GM12873 (cell line): ENCODE results near the gene PACSIN2.

Experiments
- TF ChIP-seq, protein P1 (sequence below): IDR thresholded peaks from 2 replicates; pipeline ENCODE4 v1.5.1; 2012; ENCODE audit warnings: low read depth, mild to moderate bottlenecking, moderate library complexity, low read length, control low read depth; ENCODE audit not compliant: insufficient read depth; ENCODE audit errors: missing control alignments

PACSIN2 gene

DNA sequence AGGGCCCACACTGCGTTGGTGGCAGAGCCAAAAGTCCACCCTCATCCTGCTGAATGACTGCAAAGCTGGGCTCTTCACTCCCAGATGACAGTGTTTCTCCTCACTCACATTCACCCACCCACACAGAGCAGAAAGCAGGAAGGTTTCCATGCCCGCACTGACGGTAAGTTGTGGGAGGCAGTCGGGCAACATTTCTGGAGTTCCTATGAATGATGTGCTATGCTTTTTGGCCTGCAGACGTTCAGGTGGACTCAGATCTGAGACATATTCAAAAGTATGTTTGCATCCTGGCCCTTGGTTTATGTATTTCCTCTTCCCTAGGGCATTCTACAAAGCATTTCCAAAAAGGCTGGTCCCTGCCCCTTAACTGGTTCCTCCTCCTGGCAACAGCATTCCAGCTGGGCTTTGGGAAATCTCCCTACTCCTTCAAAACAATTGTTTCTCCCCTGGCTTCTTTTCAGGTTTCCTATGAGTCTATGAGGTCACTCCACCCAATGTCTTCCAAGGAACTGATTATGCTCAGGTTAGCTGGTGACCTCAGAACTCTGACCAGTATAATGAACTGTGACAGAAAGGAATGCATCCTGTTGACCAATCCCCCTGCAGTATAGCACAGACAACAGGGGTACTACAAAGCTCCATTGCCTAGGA, 36.4 kb downstream of the PACSIN2 start:
- TF ChIP-seq, protein P1, sequence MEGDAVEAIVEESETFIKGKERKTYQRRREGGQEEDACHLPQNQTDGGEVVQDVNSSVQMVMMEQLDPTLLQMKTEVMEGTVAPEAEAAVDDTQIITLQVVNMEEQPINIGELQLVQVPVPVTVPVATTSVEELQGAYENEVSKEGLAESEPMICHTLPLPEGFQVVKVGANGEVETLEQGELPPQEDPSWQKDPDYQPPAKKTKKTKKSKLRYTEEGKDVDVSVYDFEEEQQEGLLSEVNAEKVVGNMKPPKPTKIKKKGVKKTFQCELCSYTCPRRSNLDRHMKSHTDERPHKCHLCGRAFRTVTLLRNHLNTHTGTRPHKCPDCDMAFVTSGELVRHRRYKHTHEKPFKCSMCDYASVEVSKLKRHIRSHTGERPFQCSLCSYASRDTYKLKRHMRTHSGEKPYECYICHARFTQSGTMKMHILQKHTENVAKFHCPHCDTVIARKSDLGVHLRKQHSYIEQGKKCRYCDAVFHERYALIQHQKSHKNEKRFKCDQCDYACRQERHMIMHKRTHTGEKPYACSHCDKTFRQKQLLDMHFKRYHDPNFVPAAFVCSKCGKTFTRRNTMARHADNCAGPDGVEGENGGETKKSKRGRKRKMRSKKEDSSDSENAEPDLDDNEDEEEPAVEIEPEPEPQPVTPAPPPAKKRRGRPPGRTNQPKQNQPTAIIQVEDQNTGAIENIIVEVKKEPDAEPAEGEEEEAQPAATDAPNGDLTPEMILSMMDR: no peak

DNA sequence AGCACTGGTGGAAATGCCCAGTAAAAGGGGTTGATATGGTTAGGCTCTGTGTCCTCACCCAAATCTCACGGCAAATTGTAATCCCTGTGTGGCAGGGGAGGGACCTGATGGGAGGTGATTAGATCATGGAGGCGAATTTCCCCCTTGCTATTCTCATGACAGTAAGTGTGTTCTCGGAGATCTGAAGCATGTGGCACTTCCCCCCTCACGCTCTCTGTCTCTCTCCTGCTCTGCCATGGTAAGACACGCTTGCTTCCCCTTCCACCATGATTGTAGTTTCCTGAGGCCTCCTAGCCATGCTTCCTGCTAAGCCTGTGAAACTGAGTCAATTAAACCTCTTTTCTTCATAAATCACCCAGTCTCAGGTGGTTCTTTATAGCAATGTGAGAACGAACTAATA, 37.4 kb downstream of the PACSIN2 start:
- TF ChIP-seq, protein P1: no peak

DNA sequence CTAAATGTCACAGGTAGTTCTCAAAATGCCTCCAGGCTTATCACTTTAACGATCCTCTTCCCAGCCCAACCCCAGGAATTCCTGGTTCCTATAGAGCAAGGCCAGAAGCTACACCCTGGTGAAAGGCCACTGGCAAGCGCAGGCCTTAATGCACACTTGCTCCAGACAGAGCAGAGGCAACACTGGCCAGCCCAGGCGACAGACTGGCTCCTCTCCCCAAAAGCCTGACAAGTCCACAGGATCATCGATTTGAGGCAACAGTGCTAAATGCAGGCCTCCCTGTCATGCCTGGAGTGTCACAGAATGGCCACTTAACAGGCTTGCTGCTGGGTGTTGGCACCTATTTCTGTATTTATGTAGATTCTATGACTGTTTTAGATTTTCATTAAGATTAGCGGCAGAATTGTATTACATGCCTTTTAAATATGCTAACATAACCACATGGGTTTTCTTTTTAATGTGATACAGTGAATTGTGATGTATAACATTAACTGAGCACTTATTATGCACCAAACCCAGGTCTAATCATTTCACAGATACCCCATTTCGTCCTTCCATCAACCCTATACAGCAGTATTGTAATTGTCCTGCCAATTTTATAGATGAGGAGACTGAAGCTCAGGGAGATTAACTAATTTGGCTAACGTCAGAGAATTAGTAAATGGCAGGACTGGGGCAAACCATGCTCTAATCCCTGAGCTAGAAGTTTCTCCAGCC, 38.6 kb downstream of the PACSIN2 start:
- TF ChIP-seq, protein P1: no peak

DNA sequence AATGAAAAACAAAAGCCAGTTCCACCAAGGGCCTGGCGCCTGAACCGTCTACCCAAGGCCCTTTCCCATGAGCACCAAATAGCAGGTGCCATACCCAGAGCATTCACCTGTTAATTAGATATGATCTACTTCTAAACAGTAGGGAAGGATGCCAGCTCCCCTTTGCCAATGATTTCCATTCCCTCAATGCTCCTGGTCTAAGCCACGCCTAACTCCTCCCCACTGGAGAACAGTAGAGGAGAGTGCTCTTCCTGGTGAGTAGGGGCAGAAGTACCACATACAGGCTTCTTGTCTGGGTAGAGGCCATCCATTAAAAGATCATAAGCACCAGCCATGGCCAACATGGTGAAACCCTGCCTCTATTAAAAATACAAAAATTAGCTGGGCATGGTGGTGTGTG, 40.7 kb downstream of the PACSIN2 start:
- TF ChIP-seq, protein P1: no peak

DNA sequence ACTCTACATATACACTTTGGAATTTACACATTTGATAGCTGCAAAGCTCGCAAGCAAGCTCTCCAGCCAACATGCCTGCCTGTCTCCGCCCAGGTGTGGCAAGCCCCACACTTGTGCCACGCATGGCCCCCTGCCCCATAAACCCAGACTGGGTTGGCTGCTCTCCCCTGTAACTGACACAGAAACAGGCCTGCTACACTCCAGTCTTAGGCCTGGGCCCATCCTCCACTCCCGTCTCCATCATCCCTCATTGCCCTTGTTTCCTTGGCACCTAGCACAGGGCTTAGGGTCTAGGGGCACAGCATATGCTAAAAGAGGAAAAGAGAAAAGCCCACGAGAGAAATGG, 41.4 kb downstream of the PACSIN2 start:
- TF ChIP-seq, protein P1: no peak

DNA sequence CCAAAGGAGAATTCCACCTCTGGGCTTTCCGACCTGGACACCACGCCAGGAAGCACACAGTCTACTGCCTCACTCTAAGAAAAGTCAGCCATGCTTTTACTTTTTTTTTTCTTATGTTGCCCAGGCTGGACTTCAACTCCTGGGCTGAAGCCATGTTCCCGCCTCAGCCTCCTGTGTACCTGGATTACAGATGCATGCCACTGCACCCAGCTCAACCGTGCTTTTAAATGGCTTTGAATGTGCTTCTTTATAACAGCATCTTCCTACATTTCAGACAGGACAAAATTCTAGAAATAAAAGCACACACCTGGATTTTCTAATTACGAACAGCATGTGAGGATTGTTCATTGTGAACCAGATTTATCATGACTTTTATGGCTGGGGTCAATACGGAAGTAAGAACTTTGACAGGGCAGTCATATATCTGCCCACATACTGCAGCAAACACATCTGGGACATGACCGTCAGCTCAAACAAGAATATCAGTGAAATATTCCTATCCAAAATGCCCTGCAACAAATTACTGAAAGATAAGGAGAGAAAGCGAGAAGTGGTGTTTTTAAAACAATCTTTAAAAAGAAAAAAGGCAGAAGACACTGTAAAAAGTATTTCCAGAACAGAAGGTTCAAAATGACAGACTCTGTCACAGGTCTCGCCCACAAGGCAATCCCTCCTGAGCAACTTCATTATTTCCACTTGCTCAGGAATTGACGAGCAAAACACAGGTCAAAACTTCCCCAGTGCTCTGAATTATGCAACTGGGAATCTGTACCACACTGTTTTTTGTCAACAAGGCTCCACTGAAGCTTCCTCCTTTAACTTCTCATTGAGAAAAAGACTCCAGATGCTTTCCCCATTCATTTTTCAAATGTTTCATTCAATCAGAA, 42.1 kb downstream of the PACSIN2 start:
- TF ChIP-seq, protein P1: no peak

DNA sequence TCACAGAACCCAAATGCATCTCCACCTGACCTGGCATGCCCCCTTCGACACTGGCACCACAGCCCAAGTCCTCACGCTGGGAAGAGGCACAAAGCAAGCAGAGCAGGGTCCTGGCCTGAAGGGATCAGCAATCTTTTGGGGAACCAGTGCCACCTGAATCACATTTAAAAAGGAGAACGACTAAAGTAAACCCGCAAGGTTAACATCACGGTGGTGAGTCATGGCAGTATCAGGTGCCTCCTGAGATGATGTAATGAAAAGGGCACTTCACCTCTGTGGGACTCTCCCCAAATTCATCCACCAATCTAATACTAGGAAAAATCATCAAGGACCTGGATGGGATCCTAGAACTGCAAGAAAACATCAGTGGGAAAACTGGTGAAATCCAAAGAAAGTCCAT, 44.9 kb downstream of the PACSIN2 start:
- TF ChIP-seq, protein P1: no peak
